EH (cell line): ENCODE results near the gene TMEM158.

Experiments
- DNase-seq: peaks from one replicate; pipeline ENCODE4 v3.0.0-alpha.2; 2015; ENCODE audit warnings: low read depth

Gene TMEM158

GRCh38 chr3:45199837-45200648, 26.0 kb downstream of the TMEM158 start:
- peak; percentile 94 for DNase-seq

GRCh38 chr3:45198264-45199260, 27.5 kb downstream of the TMEM158 start:
- DNase-seq: peak; percentile 37

GRCh38 chr3:45194791-45195190, 31.3 kb downstream of the TMEM158 start:
- DNase-seq: no peak

- no peak for DNase-seq
Measured at GRCh38 chr3:45191924-45192417, 34.1 kb downstream of the TMEM158 start.

GRCh38 chr3:45191424-45191823, 34.7 kb downstream of the TMEM158 start:
- DNase-seq: no peak

- no peak for DNase-seq
Measured at GRCh38 chr3:45188719-45189659, 37.1 kb downstream of the TMEM158 start.

- no peak for DNase-seq
Measured at GRCh38 chr3:45187694-45188141, 38.4 kb downstream of the TMEM158 start.

GRCh38 chr3:45186871-45187270, 39.2 kb downstream of the TMEM158 start:
- no peak for DNase-seq

GRCh38 chr3:45185461-45185860, 40.6 kb downstream of the TMEM158 start:
- no peak for DNase-seq

GRCh38 chr3:45185052-45185451, 41.0 kb downstream of the TMEM158 start:
- no peak for DNase-seq

- no peak for DNase-seq
Measured at GRCh38 chr3:45183872-45184262, 42.2 kb downstream of the TMEM158 start.

- DNase-seq: peak; percentile 73
Measured at GRCh38 chr3:45182915-45183871, 42.9 kb downstream of the TMEM158 start.

GRCh38 chr3:45181496-45181895, 44.6 kb downstream of the TMEM158 start:
- no peak for DNase-seq

- no peak for DNase-seq
Measured at GRCh38 chr3:45180899-45181298, 45.2 kb downstream of the TMEM158 start.

- DNase-seq: peak; percentile 82
Measured at GRCh38 chr3:45180051-45180450, 46.0 kb downstream of the TMEM158 start.

GRCh38 chr3:45179163-45179562, 46.9 kb downstream of the TMEM158 start:
- DNase-seq: no peak

GRCh38 chr3:45178183-45179023, 47.7 kb downstream of the TMEM158 start:
- DNase-seq: peak; percentile 76

- DNase-seq: no peak
Measured at GRCh38 chr3:45176912-45177311, 49.2 kb downstream of the TMEM158 start.
